GM19099 (cell line): ENCODE measurements around the gene GABRR3.

ENCODE experiments used
- POLR2A ChIP-seq: IDR thresholded peaks from 3 replicates; pipeline ENCODE4 v1.6.1; 2011; ENCODE audit warnings: low read depth; ENCODE audit not compliant: insufficient read length; ENCODE audit errors: extremely low read depth

The GABRR3 gene

DNA sequence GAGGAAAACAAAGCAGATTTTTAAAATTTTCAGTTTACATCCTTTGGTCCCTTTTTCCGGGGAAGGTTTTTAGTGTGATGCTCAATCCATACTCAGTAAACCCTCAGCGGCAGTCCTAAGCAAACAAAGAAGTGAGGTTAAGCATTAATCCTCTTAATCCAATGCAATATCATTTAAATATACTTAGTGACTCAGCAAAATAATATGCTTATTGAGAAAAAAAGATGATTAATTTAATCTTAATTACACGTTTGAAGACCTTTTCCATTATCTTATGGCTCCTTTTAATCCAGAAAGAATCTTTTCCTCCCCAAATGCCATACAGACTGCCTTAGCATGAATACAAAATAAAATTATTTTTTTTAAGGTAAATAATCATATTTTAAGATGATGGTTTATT, at the start of gene GABRR3:
GABRR3 (minus strand) TSS at position 108 of the 400 bp plus-strand sequence. CDS start 328 bp downstream, outside the sequence.
- TF ChIP-seq POLR2A, result no peak

DNA sequence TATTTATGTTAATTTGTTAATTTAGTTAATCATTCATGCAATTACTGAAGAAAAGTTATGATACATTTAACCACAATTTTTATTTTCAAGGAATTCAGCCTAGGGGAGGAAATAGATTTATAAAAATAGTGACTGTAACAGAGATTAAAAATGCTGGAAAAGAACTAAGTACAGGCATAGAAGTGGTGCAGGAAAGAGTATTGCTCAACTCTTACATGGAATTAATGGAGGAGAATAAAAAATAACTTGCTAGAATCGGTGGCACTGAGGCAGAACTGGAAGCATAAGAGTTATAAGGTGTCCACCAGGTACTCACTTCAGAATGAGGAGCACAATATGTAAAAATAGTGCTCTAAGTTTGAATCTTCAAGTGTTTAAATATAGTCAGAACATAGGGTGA, 38.4 kb upstream of the GABRR3 start:
- no peak for TF ChIP-seq POLR2A

DNA sequence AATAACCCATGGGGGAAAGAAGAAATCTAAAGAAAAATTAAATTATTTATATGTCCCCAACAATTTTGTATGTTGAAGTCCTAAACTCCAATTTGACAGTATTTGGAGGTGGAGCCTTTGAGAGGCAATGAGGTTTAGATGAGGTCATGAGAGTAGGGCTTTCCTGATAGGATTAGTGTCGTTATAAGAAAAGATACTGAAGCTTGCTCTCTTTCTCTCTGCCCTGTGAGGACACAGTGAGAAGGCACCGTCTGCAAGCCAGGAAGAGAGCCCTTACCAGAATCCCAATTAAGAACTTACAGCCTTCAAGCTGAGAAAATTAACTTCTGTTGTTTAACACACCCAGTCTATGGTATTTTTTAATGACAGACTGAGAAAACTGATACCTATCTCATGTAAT, 35.7 kb upstream of the GABRR3 start:
- no peak for TF ChIP-seq POLR2A

DNA sequence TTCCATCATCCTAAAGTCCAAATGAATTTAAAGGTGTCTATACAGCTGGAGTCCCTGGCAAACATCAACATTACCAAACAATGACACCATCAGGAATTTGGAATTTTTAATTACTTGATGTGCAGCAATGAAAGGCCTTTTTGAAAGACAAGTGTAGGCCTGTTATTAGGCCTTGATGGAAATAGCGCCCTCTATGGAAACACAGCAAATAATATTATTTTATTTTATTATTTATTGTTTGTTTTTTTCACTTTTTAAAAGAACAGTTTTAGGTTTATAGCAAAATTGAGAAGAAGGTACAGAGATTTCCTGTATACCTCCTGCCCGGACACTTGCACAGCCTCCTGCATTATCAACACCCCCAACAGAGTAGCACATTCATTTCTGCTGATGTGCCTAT, 33.7 kb upstream of the GABRR3 start:
- no peak for TF ChIP-seq POLR2A

DNA sequence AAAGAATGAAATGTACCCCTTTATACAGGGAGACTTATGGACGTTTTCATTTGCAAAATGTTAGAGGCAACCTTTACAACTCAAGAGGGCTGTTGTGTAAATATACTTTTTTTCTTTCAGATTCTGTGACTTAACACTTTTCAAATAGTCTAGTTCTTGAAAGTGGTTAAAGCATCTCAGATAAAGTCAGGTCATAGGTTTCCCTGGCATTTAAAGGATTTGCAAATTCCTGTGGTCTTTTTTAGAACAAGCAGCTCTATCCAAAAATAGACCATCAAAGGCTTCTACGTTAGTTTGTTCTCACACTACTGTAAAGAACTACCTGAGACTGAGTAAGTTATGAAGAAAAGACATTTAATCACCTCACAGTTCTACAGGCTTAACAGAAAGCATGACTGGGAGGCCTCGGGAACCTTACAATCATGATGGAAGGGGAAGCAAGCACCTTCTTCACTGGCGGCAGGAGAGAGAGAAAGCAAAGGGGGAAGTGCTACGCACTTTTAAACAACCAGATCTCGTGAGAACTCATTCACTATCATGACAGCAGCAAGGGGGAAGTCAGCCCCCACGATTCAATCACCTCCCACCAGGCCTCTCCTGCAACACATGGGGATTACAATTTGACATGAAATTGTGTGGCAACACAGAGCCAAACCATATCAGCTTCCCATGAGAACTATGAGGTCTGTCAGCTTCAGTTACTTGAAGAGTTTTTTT, 23.3 kb upstream of the GABRR3 start:
- TF ChIP-seq POLR2A, result no peak

DNA sequence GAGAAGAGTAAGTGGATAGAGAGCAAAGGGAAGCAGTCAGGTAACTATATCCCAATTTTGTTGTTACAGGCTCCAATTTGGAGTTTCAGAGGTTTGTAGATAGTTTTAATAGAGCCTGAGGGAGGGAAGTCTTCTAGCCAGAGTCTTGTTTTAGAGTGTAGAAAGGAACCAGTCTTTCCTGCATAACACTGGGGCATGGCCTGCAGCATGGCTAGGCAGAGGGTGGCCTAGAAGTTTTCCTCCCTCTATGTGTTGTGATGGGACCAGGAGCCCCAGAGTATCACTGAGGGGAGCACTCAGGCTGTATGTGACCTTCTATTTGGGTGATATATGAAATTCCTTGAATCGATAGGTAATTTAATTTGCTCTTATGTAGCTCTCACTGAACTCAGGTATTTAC, 22.5 kb upstream of the GABRR3 start:
- TF ChIP-seq POLR2A, result no peak

DNA sequence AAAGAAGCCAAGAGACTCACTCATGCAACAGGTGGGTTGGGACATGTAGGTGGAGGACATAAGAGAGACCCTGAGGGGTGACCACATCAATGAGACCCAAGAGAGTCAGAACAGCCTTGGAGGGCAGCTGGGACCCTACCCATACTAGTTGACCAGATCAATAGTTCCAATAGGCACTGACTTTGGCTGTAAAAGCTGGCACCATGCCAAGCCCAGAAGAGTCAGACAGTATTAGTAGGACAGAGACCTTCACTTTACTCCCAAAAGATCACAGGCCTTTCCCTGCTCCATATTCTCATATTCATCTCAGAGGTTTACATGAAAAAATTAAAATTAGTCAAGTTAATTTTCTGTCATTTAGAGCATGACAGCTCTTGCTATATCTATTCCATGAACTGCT, 20.9 kb upstream of the GABRR3 start:
- TF ChIP-seq POLR2A, result no peak

DNA sequence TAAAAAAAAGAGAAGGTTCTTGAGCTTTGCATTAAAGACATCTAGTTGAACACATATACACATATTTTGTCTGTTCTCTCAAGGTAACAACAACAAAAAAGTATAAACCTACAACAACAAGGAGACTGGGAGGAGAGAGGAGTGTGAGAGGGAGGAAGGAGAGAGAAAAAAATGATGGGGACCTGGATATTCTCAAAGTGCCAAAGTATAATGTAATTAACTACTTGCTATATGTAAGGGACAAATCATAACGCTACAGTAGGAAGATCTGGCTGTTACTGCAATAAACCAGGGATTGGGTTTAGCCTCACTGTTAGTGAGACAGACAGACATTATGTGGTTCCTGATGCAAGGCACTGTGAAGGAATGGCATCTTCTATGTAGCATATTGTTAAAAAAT, 14.2 kb upstream of the GABRR3 start:
- no peak for TF ChIP-seq POLR2A

DNA sequence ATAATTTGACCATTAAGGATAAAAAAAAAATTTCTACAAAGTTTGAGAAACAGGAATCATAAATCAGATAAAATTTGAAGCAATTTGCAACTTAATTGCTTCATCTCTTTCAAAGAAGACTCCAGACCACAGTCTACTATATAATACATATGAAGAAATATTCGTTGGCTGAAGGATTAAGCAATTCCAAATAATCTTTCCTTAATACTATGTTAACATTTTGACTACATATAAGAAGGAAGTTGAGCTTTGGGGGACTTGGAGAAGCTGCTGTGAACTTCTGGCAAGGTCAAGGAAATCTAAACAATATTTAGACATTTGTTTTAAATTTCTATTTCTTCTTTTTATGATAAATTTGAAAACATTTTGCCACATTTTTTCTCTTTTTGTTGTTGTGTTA, 13.5 kb upstream of the GABRR3 start:
- no peak for TF ChIP-seq POLR2A

DNA sequence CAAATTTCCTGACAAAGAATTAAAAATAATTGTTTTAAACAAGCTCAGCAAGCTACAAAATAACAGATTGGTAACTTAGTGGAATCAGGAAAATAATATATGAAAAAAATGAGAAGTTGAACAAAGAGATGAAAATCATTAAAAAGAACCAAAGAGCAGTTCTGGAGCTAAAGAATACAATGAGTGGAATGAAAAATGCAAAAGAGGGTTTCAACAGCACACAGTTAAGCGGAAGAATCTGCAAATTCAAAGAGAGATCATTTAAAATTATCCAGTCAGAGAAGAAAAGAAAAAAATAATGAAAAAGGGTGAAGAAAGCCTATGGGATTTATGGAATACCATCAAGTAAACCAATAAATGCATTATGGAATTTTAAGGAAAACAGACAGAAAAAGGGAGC, 6.2 kb upstream of the GABRR3 start:
- no peak for TF ChIP-seq POLR2A

DNA sequence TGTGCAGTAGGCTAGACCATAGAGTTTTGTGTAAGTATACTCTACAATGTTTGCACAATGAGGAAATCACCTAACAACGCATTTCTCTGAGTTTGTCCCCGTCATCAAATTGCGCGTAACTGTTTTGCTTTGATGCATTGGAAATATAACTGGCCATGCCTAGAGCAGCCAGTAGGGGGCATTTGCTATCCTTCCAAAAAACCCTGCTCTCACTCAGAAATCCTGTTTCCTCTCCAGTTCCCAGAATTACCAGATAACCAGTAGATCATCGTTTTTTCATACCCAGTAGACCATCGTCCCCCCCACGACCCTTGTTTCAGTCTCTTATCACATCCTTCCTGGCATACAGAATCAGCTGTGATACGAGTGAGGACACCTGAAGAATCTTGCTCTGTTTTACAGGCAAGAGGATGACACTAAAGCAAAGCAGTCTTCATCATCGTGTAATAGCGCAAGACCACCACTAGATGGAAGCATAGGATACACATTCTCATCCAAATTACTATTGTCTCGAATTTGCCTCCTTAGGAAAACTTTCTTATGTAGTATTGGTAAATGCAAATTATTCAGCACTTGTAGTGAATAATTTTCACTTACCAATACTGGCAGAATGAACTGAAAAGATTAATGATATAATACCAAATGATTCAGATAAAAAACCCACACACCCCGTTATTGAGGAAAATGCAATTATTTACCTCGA, 4.4 kb upstream of the GABRR3 start:
- TF ChIP-seq POLR2A, result no peak

DNA sequence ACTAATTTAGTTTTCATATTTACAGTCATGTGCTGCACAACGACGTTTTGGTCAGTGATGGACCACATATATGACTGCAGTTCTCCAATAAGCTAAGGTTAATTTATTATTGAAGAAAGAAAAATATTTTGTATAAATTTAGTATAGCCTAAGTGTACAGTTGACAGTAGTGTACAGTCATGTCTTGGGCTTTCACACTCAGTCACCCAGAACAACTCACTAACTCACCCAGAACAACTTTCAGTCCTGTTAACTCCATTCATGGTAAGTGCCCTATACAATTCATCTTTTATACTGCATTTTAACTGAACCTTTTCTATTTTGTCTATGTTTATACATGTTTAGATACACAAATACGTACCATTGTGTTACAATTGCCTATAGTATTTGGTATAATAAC, 3.8 kb upstream of the GABRR3 start:
- no peak for TF ChIP-seq POLR2A

DNA sequence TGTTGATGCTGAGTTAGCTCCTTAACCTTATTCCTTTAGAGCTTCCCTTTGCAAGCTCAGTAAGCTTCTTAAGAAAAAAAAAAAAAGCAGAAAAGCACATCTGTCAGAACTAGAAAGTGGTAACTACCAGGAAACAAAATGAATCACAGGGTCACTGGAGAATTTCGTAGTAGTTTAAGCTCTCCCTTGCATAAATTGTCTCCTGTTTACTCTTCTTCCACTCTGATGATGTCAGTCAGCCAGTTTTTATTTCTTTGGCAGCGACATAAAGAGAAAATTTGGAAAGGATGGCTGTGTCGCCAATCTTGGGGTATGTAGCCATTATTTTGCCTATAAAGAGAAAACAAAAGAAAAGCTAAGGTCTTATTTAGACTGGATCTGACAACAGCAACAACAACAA, 3.2 kb upstream of the GABRR3 start:
- TF ChIP-seq POLR2A, result no peak

DNA sequence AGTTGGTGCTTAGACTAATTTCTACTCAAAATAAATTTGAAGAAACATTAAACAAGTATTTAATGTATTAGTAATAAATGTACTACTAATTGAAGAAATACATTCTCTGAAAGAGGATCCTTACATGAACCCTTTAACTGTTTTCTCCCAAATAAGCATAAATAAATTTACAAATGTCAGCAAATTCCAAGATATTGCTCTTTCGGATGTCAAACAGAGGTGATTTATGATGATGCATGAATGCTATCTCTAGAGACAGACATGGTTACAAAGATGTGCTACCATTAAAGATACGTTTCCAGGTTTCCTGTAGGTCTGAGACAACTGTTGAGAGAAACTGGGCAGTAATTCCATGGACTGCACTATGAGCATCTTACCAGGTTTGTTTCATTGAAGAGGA, 629 bp downstream of the GABRR3 start:
- TF ChIP-seq POLR2A, result no peak

DNA sequence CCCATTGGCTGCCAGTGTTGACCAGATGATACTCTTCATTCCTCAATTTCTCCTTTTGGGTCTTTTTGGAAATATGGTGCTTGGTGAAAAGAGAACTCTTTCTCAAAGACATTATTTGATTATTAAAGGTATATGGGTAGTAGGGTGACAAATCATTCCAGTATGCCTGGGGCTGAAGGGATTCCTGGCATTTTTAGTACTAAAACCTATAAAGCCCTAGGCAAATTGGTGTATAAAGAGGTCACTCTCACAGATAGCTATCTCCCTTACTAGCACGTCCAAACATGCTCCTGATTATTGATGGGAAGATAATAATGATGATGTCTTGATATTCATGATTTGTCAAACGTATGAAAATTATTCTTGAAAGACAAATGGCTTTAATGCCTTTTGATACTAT, 1.1 kb downstream of the GABRR3 start:
- TF ChIP-seq POLR2A, result no peak

DNA sequence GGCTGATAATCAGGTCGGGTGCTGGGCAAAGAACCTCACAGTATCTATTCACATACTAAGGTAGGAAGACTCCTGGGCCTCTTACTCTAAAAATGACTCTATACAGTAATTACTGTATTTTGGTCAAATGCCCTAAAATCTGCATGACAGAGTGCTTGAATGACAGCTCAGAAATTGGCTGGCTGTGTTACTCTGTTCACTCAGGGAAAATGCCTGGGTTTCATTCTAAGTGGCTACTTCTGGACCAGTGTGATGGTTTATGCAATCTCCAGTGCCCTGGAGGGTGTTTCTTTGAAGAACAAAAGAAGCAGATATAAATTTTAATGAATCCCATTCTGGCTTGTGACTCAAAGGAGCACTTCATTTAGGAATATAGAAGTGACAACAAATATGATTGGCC, 2.2 kb downstream of the GABRR3 start:
- no peak for TF ChIP-seq POLR2A

DNA sequence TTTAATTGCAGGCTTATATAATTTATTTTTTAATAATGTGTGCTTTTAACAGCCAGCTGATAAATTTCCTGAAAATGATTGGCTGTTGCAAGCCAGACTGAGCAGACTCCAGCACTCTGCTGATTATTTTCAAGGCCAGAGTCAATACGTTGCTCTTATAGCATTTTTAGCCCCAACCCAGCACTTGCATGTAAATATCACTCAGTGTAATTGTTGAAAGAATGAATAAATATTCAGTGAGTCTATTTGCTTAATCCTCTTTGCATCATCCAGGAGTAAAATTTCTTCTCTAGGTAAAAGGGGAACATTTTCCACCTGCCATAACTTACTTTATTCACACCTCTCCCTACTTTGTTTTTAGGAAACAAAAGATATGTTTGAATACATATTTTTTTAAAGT, 2.9 kb downstream of the GABRR3 start:
- TF ChIP-seq POLR2A, result no peak

DNA sequence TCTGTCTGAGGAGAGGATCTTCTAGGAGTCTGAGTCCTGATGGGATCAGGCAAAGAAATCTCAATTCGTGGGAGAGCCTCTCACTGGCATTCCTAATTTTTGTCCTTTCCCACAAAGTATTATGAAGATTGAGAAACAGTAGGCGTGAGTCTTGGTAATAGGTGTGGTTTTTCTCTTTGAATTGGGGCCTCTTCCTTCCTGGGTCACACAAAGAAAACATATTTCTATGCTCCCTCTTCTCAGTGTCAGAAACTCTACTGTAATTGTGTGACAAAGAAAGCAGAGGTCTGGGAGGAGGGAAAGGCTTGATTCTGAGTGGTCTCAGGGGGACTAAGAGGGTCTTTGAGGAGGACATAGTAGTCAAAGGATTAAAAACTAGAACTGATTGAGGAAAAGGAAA, 6.0 kb downstream of the GABRR3 start:
- no peak for TF ChIP-seq POLR2A

DNA sequence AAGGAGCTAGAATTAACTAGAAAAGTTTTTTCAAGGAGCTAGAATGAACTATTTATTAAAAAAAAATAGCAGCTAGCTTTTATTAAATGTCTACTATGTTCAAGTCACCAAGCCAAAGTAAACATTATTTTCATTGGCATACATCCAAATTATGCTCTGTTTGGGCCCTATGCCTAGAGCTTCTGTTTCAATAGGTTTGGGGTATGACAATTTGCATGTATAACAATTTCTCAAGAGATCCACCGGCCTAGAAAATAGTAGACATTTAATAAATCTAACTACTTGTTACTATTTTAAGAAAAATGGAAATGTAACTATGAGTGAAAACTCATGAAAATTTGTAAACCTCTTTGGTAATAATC, 8.0 kb downstream of the GABRR3 start:
- no peak for TF ChIP-seq POLR2A
